Type B pancreatic cell (in vitro differentiated cells): Measurements from ENCODE around the gene COQ8B. TPM values are rescaled to one million over a fixed set of nuclear protein-coding genes. Genes with fewer than 3 reads are reported as not detected.
"Not testable (repeated sequence)": the region's sequence is repeated elsewhere in the genome, so short reads cannot be mapped to it uniquely, and the experiment has no call there.

ENCODE experiments used
- DNase-seq: peaks from one replicate; pipeline ENCODE4 v3.0.0; 2021; ENCODE audit warnings: mixed read lengths; ENCODE audit not compliant: unreplicated experiment; ENCODE audit errors: extremely low spot score
- H3K27ac Mint-ChIP-seq: 2 replicates; pipeline ENCODE4 v1.8.0; 2021; ENCODE audit warnings: mild to moderate bottlenecking, mixed read lengths
- H3K27me3 Mint-ChIP-seq: 2 replicates; pipeline ENCODE4 v1.8.0; 2021; ENCODE audit warnings: mixed read lengths
- H3K36me3 Mint-ChIP-seq: 2 replicates; pipeline ENCODE4 v1.8.0; 2021; ENCODE audit warnings: mixed read lengths
- H3K4me1 Mint-ChIP-seq: one replicate; pipeline ENCODE4 v1.8.0; 2021; ENCODE audit warnings: mixed read lengths; ENCODE audit not compliant: unreplicated experiment
- H3K4me3 Mint-ChIP-seq: 2 replicates; pipeline ENCODE4 v1.8.0; 2021; ENCODE audit warnings: mild to moderate bottlenecking, mixed read lengths
- H3K9me3 Mint-ChIP-seq: 2 replicates; pipeline ENCODE4 v1.8.0; 2021; ENCODE audit warnings: mixed read lengths
- total RNA-seq: library from RNA; stranded (reverse); gene quantifications from 2 replicates; pipeline ENCODE4 v1.2.1, GENCODE V29; 2021; ENCODE audit warnings: low replicate concordance
- TF ChIP-seq, protein P1 (sequence below): fragments of 200-600 bp; sonication (generic); conservative IDR thresholded peaks from 2 replicates; pipeline ENCODE4 v1.5.0; 2021; ENCODE audit warnings: antibody characterized with exemption, mild to moderate bottlenecking

COQ8B gene
- total RNA-seq, 1 donor from 2014 or later, result 48.4 TPM

DNA sequence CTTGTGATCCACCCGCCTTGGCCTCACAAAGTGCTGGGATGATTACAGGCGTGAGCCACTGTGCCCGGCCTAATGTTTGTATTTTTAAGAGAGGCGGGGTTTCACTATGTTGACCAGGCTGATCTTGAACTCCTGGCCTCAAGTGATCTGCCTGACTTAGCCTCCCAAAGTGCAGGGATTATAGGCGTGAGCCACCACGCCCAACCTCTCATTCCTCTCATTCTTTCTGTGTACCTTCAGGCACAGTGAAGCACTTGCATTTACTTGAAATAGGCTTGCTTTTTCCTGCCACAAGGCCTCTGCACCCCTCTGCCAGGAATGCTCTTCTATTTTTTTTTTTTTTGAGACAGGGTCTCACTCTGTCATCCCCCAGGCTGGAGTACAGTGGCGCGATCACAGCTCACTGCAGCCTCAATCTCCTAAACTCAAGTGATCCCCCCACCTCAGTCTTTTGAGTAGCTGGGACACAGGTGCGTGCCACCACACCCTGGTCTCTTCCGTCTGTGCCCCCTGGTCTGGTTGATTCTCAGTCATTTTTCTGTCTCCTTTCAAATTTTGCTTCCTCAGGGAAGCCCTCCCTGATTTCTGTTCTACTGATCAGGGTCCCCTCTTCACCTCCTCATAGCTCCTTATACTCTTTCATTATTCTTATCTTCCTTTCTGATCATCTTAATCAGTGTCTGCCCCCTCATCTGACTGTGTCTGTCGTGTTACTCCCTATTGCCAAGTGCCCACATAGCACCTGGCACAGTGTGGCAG is 18.5 kb upstream of the COQ8B start:
- H3K36me3 Mint-ChIP-seq, result peaks cover 34% of the 10 kb centered on the region
- TF ChIP-seq, protein P1, sequence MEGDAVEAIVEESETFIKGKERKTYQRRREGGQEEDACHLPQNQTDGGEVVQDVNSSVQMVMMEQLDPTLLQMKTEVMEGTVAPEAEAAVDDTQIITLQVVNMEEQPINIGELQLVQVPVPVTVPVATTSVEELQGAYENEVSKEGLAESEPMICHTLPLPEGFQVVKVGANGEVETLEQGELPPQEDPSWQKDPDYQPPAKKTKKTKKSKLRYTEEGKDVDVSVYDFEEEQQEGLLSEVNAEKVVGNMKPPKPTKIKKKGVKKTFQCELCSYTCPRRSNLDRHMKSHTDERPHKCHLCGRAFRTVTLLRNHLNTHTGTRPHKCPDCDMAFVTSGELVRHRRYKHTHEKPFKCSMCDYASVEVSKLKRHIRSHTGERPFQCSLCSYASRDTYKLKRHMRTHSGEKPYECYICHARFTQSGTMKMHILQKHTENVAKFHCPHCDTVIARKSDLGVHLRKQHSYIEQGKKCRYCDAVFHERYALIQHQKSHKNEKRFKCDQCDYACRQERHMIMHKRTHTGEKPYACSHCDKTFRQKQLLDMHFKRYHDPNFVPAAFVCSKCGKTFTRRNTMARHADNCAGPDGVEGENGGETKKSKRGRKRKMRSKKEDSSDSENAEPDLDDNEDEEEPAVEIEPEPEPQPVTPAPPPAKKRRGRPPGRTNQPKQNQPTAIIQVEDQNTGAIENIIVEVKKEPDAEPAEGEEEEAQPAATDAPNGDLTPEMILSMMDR, result no peak
- H3K9me3 Mint-ChIP-seq, result no peaks in the 10 kb centered on the region
- H3K4me1 Mint-ChIP-seq, result no peaks in the 10 kb centered on the region
- H3K27ac Mint-ChIP-seq, result peak overlapping the region; percentile 93
- H3K27me3 Mint-ChIP-seq, result no peaks in the 10 kb centered on the region
- DNase-seq, result no peak
- peak overlapping the region; percentile 44 for H3K4me3 Mint-ChIP-seq

DNA sequence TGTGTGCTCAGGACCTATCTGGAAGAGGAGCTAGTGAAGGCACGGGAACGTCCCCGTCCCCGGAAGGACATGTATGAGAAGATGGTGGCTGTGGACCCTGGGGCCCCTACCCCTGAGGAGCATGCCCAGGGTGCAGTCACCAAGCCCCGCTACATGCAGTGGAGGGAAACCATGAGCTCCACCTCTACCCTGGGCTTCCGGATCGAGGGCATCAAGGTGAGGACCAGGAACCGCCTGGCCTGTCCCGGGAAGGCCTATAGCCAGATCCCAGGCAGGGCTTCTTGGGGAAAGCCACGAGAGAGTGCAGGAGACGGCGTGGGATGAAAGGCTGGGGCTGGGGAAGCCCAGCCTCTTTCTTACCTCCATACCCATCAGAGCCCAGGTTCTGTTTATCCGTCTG is 16.5 kb upstream of the COQ8B start:
- H3K36me3 Mint-ChIP-seq, result peaks cover 35% of the 10 kb centered on the region
- no peaks in the 10 kb centered on the region for H3K9me3 Mint-ChIP-seq
- TF ChIP-seq, protein P1, result no peak
- DNase-seq, result no peak
- no peaks in the 10 kb centered on the region for H3K27me3 Mint-ChIP-seq
- H3K27ac Mint-ChIP-seq, result peak overlapping the region; percentile 46
- H3K4me1 Mint-ChIP-seq, result no peaks in the 10 kb centered on the region
- no peak overlapping the region for H3K4me3 Mint-ChIP-seq

DNA sequence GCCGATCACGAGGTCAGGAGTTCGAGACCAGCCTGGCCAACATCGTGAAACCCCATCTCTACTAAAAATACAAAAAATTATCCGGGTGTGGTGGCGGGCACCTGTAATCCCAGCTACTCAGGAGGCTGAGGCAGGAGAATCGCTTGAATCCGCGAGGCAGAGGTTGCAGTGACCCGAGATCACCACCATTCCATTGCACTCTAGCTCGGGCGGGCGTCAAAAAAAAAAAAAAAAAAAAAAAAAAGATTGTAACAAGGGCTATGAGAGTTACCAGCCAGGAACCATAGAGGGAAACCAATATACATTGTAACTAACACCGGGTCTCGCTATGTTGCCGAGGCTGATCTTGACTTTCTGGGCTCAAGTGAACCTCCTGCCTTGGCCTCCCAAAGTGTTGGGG is 15.6 kb upstream of the COQ8B start:
- DNase-seq, H3K27me3 Mint-ChIP-seq, H3K4me1 Mint-ChIP-seq, H3K27ac Mint-ChIP-seq, H3K4me3 Mint-ChIP-seq, H3K9me3 Mint-ChIP-seq: not testable (repeated sequence)
- H3K36me3 Mint-ChIP-seq, result peaks cover 35% of the 10 kb centered on the region

DNA sequence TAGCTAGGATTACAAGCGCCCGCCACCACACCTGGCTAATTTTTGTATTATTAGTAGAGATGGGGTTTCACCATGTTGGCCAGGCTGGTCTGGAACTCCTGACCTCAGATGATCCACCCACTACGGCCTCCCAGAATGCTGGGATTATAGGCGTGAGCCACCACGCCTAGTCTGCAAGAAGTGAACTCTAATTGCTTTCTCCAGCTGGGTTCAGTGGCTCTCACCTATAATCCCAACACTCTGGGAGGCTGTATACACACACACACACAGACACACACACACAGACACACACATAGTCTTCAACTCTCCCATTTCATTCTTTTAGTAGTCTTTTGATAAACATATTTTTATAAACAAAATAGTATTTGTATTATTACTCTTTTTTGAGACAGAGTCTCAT is 13.4 kb upstream of the COQ8B start:
- H3K4me3 Mint-ChIP-seq, H3K4me1 Mint-ChIP-seq, H3K27me3 Mint-ChIP-seq, H3K27ac Mint-ChIP-seq, H3K9me3 Mint-ChIP-seq, DNase-seq: not testable (repeated sequence)
- peaks cover 36% of the 10 kb centered on the region for H3K36me3 Mint-ChIP-seq

DNA sequence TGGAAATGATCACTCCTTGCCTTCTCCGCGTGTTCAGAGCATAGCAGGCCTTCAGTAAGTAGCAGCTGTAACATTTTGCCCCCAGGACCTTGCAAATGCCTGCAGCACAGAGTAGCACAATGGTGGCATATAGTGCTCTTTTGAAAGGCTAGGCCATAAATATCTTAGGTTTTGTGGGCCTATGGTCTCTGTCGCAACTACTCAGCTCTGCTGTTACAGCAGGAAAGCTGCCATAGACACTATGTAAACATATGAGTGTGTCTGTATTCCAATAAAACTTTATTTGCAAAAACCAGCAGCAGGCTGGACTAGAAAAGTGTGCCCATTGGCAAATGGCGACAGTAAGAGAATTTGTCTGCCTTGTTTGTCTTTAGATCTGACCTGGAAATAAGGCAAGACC is 9.6 kb upstream of the COQ8B start:
- Mint-ChIP-seq H3K27me3 (no peaks in the 10 kb centered on the region), H3K4me3 (no peak overlapping the region), H3K36me3 (peaks cover 35% of the 10 kb centered on the region), H3K4me1 (peaks cover 5% of the 10 kb centered on the region), H3K27ac (no peak overlapping the region), H3K9me3 (no peaks in the 10 kb centered on the region)
- no peak for DNase-seq
- TF ChIP-seq, protein P1, result no peak

DNA sequence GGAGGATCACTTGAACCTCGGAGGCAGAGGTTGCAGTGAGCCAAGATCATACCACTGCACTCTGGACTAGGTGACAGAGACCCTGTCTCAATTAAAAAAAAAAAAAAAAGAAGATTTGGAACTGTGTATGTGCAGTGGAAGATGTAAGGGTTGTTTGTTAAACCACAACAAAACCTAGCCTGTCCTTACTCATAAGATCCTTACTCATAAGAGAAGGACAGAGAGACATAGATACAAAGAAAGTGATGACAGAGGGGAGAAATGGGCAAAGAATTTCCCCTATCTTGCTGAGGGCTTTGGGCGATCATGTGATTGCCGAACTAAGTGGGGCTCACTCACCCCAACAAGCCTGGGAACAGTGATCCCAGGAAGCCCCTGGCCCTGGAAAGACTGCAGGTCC is 8.2 kb upstream of the COQ8B start:
- Mint-ChIP-seq H3K4me1 (peaks cover 16% of the 10 kb centered on the region), H3K9me3 (no peaks in the 10 kb centered on the region), H3K4me3 (no peak overlapping the region), H3K36me3 (peaks cover 36% of the 10 kb centered on the region), H3K27ac (peak overlapping the region; percentile 62), H3K27me3 (no peaks in the 10 kb centered on the region)
- DNase-seq, result no peak
- TF ChIP-seq, protein P1, result no peak

DNA sequence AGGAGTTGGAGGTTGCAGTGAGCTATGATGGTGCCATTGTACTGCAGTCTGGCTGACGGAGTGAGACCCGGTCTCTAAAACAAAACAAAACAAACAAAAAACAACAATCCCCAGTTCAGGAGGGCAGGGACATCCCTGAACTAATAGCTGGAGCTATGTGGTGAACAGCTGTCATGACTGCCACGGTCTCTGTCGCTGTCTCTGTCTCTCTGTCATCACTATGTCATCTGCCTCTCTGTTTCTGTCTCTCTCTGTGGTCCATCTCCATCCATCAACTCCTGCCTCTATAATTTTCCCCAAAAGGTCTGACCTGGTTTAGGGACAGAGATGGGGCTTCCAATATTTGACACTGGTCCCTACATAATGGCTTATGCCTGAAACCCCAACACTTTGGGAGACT is 7.6 kb upstream of the COQ8B start:
- peak overlapping the region; percentile 62 for H3K27ac Mint-ChIP-seq
- TF ChIP-seq, protein P1, result no peak
- peaks cover 36% of the 10 kb centered on the region for H3K36me3 Mint-ChIP-seq
- no peaks in the 10 kb centered on the region for H3K9me3 Mint-ChIP-seq
- H3K27me3 Mint-ChIP-seq, result no peaks in the 10 kb centered on the region
- DNase-seq, result no peak
- H3K4me3 Mint-ChIP-seq, result peak overlapping the region; percentile 36
- peaks cover 20% of the 10 kb centered on the region for H3K4me1 Mint-ChIP-seq
